Kidney tubule cell (primary cell): ENCODE measurements around the gene NSL1.

Experiments
- DNase-seq: peaks from one replicate; pipeline ENCODE4 v3.0.0-alpha.2; 2018; ENCODE audit warnings: low spot score

NSL1 gene

GRCh38 chr1:212703991-212704564 lies 87.5 kb downstream of the NSL1 start:
- no peak for DNase-seq

GRCh38 chr1:212702672-212703071 lies 88.9 kb downstream of the NSL1 start:
- no peak for DNase-seq

GRCh38 chr1:212701910-212702309 lies 89.7 kb downstream of the NSL1 start:
- no peak for DNase-seq

- DNase-seq: peak; percentile 14
Measured at GRCh38 chr1:212700892-212701819, 90.4 kb downstream of the NSL1 start.

- DNase-seq: no peak
Measured at GRCh38 chr1:212700223-212700891, 91.2 kb downstream of the NSL1 start.

- no peak for DNase-seq
Measured at GRCh38 chr1:212699625-212700222, 91.9 kb downstream of the NSL1 start, which contains the start of gene BATF3. Gene BATF3, minus strand, starts transcription at chr1:212699840. Its CDS starts 78 bp downstream, at chr1:212699762.

- peak; percentile 53 for DNase-seq
Measured at GRCh38 chr1:212699104-212699624, 92.4 kb downstream of the NSL1 start.

GRCh38 chr1:212698467-212699103 lies 93.0 kb downstream of the NSL1 start:
- no peak for DNase-seq

- no peak for DNase-seq
Measured at GRCh38 chr1:212696721-212697331, 94.8 kb downstream of the NSL1 start.

- DNase-seq: peak; percentile 82
Measured at GRCh38 chr1:212692774-212693644, 98.6 kb downstream of the NSL1 start.

GRCh38 chr1:212691561-212692071 lies 100.0 kb downstream of the NSL1 start:
- no peak for DNase-seq

- DNase-seq: no peak
Measured at GRCh38 chr1:212690816-212691403, 100.7 kb downstream of the NSL1 start.

GRCh38 chr1:212689758-212690529 lies 101.6 kb downstream of the NSL1 start:
- no peak for DNase-seq

GRCh38 chr1:212689196-212689725 lies 102.3 kb downstream of the NSL1 start:
- DNase-seq: no peak

- no peak for DNase-seq
Measured at GRCh38 chr1:212688341-212689047, 103.1 kb downstream of the NSL1 start.

- no peak for DNase-seq
Measured at GRCh38 chr1:212687811-212688210, 103.8 kb downstream of the NSL1 start.

- no peak for DNase-seq
Measured at GRCh38 chr1:212686591-212686990, 105.0 kb downstream of the NSL1 start.

GRCh38 chr1:212686069-212686468 lies 105.5 kb downstream of the NSL1 start:
- no peak for DNase-seq
